ENCODE data around the gene RGS12.

Gene RGS12

DNA sequence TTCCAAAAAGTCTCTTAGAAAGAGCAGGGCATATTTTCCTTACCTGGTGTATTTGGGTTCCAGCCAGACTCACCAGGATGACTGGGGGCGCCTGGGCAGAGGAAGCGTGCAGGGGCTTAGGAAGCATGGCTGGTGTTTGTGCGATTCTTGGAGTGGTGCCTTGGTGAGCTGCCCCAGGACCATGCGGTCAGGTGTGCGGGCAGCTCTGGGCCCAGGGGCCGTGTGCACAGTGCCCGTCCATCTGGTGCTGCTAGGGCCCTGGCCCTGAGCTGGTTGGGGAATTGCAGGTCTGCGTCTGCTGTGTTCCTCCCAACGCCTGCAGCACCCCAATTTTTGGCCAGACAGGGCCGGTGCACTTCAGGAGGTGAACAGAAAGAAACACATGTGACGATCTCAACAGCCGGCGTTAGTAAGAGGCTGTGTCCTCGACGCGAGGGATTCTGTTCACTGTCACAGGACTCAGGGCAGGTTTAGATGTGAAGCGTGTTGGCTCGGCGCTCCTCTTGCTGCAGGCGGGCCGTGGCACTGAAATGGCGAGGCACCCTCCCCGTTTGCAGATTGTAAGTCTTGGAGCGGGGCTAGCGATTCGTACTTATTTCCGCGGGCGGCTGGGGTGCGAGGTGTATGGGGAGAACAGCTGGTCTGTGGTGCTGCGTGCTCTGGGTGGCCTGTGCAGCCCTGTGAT is 15.2 kb downstream of the RGS12 start:
- in situ Hi-C loops (cut with MboI; ENCODE audit: low sequenced_read_pairs), result no loop called here

DNA sequence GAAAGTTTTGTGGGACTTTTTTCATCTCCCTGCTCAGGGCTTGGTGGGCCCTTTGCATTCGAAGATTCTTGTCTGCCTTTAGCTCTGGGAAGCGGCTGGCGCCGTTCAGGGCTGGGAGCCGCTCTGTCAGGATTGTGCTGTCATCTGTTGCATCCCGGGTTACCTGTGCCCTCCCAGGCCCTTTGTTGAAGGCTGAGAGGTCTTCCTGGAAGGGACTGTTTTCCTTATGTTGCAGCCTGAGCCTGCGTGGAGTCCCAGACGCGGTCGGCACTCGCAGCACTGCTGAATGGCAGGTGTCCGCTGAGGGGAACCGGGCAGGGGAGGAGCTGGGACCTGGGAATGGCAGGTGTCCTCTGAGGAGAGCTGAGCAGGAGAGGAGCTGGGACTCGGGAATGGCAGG is 15.9 kb downstream of the RGS12 start:
- in situ Hi-C loops (cut with MboI; ENCODE audit: low sequenced_read_pairs), result no loop called here

GRCh38 chr4:3310301-3311094 is 17.7 kb downstream of the RGS12 start:
- in situ Hi-C loops (cut with MboI; ENCODE audit: low sequenced_read_pairs), result no loop called here

DNA sequence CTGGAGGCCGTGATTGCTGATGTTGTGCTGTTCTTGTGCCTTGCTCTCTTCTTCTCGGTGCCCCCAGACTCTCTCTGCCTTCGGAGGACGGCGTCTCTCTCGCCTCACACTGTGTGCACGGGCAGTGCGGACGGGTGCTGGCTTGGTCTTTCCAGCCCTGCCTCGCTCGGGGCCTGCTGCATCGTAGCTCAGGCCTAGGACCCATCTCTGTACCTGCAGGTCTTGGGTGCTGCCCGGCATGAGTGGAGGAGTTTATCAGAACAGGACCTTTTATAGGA is 18.2 kb downstream of the RGS12 start:
- in situ Hi-C loops (cut with MboI; ENCODE audit: low sequenced_read_pairs), result no loop called here

DNA sequence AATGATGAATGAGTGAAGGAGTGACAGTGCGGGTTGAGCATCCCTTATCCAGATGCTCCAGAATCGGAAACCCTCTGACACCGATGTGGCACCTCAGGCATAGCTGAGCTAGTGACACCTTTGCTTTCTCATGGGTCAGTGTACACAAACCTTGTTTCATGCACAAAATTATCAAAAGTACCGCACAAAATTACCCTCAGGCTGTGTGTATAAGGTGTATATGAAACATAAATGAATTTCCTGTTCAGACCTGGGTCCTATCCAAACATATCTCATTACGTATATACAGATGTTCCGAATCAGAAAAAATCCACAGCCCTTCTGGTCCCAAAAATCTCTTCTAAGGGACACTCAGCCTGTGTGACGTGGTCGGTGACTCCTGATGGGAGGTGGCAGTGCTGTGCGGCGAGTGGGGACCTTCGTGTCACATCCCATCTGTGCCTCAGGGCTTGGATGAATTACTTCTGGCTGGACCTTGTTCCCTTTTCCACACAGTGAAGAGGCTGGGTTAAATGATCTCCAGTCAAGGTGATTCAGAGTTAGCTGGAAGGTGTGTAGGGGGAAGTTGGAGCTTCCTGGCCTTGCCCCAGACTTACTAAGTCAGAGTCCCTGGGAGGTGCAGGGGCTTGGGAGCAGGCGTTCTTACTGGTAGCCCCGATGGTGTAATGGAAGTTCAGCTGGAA is 18.8 kb downstream of the RGS12 start:
- in situ Hi-C loops (cut with MboI; ENCODE audit: low sequenced_read_pairs), result no loop called here

DNA sequence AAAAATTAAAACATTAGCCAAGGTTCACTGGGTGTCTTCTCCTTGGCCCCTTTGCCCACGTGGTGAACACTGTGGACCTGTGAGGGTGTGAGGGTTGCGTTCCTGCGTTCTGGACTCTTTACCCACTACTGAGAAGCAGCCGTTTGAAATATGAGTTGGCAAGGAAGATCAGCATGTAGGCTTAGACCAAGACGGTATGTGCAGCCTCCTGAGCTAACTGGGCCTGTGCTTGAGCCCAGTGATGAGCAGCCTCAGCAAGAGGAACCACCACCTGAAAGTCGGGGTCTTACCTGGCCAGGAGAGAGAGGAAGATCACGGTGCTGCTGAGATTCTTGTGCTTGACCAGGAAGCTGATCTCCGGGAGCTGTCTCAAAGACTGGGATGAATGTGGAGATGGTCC is 19.5 kb downstream of the RGS12 start:
- in situ Hi-C loops (cut with MboI; ENCODE audit: low sequenced_read_pairs), result no loop called here

- in situ Hi-C loops (cut with MboI; ENCODE audit: low sequenced_read_pairs), result no loop called here
These were observed 20.3 kb downstream of the RGS12 start for GRCh38 chr4:3313139-3313538.

DNA sequence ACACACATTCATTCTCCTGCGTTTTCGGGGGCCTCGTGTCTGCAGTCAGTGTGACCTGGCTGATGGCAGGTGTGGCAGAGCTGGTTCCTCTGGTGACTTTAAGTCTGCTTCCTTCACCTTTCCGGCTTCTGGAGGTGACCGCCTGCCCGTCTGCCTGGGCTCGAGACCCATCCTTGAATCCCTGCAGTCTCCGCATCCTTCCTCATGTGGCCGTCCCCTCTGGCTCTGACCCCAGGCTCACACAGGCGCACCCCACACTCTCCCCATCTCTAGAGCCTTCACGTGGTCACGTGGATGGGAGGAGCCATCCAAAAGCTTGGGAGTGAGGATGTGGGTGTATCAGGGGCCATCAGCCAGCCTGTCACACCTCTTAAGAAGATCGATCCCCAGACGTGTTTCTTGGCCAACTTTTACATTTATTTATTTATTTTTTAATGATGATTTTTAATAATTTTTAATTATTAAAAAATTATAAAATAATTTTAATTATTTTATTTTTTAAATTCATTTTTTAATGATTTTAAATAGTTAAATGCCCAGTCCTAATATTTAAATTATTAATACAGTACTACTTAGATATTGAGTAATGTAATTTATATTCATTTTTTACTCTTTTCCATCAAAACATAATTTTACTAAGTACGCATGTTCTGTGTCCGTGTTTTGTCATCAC is 20.9 kb downstream of the RGS12 start:
- in situ Hi-C loops (cut with MboI; ENCODE audit: low sequenced_read_pairs), result no loop called here

- in situ Hi-C loops (cut with MboI; ENCODE audit: low sequenced_read_pairs), result no loop called here
These were observed 22.0 kb downstream of the RGS12 start for GRCh38 chr4:3314706-3315260.

DNA sequence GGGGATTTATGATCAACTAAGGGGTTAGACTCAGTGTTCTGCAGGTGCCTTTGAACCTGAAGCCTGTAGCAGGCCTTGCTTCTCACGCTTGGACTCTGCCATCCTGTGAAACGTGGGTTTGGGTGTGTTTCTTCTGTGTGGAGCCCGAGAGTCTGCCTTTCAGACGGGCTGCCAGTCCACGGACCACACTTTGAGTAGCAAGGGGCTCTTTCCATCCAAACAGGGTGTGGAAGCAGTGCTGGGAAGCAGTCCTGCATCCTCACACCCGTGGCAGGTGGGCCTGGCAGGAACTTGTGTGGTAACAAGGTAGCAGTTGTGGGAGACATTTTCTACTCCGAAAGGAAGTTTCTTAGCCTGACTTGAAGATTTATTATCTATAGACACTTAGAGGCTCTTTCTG is 22.7 kb downstream of the RGS12 start:
- in situ Hi-C loops (cut with MboI; ENCODE audit: low sequenced_read_pairs), result no loop called here

GRCh38 chr4:3316146-3316545 is 23.3 kb downstream of the RGS12 start:
- in situ Hi-C loops (cut with MboI; ENCODE audit: low sequenced_read_pairs), result no loop called here

DNA sequence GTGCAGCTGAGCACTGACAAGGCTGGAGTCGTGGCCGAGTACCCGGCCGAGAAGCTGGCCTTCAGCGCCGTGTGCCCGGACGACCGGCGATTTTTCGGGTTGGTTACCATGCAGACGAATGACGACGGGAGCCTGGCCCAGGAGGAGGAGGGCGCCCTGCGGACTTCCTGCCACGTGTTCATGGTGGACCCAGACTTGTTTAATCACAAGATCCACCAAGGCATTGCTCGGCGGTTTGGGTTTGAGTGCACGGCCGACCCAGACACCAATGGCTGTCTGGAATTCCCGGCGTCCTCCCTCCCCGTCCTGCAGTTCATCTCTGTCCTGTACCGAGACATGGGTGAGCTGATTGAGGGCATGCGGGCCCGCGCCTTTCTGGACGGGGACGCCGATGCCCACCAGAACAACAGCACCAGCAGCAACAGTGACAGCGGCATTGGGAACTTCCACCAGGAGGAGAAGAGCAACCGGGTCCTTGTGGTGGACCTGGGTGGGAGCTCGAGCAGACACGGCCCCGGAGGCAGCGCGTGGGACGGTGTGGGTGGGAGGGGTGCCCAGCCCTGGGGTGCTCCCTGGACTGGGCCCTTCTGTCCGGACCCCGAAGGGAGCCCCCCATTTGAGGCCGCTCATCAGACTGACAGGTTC is 24.3 kb downstream of the RGS12 start:
- in situ Hi-C loops (cut with MboI; ENCODE audit: low sequenced_read_pairs), result no loop called here

DNA sequence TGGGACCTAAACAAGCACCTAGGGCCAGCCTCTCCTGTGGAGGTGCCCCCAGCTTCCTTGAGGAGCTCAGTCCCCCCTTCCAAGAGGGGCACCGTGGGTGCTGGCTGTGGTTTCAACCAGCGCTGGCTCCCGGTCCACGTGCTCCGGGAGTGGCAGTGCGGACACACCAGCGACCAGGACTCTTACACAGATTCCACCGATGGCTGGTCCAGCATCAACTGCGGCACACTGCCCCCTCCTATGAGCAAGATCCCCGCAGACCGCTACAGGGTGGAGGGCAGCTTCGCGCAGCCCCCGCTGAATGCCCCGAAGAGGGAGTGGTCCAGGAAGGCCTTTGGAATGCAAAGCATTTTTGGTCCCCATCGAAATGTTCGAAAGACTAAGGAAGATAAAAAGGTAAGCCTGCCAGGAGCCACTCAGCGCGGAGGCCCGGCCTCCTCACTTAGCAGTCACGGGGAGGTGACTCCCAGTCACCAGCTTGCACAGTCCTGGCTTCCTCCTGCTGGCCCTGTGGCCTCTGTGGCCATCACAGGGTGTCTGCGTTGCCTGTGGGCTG is 24.9 kb downstream of the RGS12 start:
- in situ Hi-C loops (cut with MboI; ENCODE audit: low sequenced_read_pairs), result no loop called here

DNA sequence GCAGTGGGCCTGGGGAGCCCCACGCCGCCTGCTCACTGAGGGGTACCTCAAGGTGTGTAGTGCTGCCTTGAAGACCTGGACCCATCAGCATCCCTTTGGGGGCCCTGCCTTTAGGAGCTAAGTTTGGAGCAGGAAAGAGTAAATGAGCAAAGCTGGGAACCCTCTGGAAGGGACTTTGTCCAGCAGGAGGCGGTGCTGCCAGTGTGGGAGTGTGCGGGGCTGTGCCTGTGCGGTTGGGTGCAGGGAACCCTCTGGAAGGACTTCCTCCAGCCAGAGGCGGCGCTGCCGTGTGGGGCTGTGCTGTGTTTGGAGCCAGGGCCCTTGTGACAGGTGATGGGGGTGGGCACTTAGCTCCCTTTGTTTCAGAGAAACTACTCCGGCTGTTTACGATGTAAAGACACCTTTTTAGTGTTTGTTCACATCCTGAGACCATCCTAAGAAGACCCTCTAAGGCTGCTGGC is 25.8 kb downstream of the RGS12 start:
- in situ Hi-C loops (cut with MboI; ENCODE audit: low sequenced_read_pairs), result no loop called here

DNA sequence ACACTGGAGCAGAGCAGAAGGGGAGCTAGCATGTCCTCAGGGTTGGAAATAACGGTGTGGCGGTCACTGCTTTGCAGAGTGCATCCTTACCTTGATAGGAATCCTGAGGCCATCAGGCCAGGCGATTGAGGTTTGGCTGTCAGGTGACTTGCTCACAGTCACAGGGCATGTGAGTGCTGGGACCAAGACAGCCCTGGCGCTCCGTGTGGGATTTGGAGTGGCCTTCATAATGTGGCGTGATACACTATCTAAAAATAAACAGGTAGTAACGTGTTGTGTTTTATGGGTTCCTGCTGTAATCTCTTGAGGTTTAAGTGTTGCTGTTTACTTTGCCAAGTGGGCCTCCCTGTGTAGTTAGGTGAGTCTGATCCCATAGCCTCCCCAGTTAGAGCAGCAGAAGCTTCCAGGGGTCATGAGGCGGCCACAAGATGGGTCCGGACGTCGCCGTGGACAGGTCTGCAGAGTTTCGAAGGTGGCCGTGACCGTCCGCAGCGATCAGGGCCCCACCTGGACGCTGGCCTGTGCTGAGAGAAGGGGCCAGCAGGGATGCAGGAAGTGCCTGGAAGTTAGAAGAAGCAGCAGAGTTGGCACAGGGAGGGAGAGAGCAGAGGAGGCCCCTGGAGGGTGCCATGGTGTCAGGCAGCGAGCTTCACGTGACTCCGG is 27.7 kb downstream of the RGS12 start:
- in situ Hi-C loops (cut with MboI; ENCODE audit: low sequenced_read_pairs), result no loop called here

DNA sequence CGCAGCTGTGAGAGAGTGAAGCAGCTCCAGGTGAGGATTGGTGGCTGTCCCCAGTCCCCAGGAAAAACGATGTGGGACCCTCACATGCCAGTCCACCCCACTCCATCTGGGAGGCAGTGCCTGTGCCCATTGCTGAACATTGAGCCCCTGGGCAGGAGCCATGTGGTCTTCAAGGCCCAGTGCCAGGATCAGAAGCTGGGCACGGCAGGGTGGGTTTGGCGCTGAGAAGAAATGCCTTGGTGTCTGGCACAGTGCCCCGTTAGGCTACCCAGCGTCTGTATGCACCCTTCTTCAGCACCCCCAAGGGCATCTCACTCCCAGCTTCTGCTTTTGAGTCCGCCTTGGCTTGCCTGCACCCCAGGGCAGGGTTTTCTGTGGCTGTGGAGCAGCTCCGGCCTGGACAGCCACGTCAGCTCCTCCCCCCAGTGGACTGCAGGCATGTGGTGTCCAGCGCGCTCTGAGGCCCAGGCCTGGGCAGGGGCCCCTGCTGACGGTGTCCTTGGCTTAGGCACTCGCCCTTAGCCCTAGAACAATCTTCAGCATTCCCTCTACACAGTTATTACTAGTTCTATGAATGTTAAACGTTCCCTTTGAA is 28.6 kb downstream of the RGS12 start:
- in situ Hi-C loops (cut with MboI; ENCODE audit: low sequenced_read_pairs), result no loop called here

DNA sequence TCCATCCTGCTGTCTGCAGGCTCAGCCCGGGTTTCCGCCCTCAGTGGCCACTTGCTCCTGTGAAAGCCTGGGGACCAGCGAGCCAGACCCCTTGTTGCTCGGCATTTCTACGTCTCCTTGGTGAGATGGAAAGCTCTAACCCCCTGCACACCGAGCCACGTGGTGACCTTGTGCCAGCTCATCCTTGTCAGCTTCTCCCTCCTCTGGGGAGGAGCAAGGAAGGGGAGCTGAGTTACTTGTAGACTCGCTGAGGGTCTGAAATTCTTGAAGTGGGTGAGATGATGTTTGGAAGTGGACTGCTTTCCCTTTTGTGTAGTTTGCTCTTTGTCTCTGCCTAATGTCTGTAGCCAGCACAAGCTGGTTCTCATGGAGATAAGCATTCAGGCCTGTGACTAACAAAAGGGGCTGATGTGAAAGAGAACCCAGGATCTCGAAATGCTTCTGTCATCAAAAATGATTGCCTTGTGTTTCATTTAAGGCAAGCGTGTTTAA is 29.3 kb downstream of the RGS12 start:
- in situ Hi-C loops (cut with MboI; ENCODE audit: low sequenced_read_pairs), result no loop called here

DNA sequence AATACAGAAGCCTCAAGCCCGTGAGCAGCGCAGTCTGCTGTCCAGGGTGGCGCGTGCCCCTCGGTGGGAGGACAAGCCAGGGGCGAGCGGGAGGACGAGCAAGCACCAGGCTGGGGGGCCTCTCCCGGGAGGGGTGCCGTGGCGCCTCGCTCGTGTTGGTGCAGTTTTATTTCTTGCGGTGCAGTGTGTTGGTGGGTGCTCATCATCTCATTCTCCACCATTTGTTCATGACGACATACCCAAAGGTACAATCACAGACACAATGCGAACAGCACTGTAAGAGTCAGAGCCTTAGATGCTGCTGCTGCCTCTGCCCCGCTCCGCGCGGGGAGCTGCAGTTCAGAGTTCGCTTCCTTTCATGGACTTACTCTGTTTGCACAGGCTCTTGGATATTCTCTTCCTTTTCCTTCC is 30.3 kb downstream of the RGS12 start:
- in situ Hi-C loops (cut with MboI; ENCODE audit: low sequenced_read_pairs), result no loop called here

GRCh38 chr4:3324093-3324815 is 31.4 kb downstream of the RGS12 start:
- in situ Hi-C loops (cut with MboI; ENCODE audit: low sequenced_read_pairs), result no loop called here
